Measurements from ENCODE around the gene CPN2. TPM values are rescaled to one million over a fixed set of nuclear protein-coding genes. Genes with fewer than 3 reads are reported as not detected.
A peak's percentile ranks its signal among the peaks of the same experiment; 100 is the strongest.

The CPN2 gene
- total and polyA plus RNA-seq, 2 of the 13 experiments (the other 11 are each of a cell fraction or from before 2014, with no cell fraction given) = 26.7 to 27.7 TPM

DNA sequence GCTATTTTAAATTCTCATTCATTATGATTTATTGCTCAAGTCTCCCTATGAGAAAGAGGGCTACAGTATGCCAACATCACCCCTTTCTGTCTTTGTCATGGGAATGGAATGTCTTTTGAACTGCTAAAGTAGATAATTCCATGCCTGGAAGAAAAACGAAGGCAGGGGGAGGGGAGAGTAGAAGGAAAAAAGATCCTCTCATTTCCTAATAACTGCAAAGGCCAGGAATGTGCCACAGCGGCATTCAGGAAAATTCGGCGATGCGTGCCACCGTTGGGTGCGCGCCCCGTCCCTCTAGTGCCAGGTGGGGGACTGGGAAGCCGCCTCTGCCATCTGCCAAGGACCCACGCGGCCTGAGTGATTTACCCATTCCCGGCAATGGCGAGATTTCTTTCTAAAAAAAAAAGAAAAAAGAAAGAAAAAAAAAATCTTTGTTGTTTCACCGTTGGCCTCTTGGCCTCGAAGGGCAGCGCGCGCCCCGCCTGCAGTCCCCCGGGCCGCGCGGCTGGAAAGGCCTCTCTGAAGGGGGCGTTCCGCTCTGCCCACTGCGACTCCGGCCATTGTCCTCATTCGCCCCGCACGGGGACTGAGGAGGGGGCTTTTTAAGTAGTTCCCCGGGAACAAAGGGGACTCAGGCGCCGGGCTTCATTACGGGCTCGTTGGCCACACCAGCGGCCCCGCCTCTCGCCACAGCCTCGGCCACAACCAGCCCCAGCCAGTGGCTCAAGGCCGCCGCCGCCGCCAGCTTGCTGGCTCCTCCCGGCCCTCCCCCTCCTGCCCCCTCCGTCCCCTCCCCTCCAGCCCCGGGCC lies 54.5 kb downstream of the CPN2 start (continued):
- TF ChIP-seq, protein P1, sequence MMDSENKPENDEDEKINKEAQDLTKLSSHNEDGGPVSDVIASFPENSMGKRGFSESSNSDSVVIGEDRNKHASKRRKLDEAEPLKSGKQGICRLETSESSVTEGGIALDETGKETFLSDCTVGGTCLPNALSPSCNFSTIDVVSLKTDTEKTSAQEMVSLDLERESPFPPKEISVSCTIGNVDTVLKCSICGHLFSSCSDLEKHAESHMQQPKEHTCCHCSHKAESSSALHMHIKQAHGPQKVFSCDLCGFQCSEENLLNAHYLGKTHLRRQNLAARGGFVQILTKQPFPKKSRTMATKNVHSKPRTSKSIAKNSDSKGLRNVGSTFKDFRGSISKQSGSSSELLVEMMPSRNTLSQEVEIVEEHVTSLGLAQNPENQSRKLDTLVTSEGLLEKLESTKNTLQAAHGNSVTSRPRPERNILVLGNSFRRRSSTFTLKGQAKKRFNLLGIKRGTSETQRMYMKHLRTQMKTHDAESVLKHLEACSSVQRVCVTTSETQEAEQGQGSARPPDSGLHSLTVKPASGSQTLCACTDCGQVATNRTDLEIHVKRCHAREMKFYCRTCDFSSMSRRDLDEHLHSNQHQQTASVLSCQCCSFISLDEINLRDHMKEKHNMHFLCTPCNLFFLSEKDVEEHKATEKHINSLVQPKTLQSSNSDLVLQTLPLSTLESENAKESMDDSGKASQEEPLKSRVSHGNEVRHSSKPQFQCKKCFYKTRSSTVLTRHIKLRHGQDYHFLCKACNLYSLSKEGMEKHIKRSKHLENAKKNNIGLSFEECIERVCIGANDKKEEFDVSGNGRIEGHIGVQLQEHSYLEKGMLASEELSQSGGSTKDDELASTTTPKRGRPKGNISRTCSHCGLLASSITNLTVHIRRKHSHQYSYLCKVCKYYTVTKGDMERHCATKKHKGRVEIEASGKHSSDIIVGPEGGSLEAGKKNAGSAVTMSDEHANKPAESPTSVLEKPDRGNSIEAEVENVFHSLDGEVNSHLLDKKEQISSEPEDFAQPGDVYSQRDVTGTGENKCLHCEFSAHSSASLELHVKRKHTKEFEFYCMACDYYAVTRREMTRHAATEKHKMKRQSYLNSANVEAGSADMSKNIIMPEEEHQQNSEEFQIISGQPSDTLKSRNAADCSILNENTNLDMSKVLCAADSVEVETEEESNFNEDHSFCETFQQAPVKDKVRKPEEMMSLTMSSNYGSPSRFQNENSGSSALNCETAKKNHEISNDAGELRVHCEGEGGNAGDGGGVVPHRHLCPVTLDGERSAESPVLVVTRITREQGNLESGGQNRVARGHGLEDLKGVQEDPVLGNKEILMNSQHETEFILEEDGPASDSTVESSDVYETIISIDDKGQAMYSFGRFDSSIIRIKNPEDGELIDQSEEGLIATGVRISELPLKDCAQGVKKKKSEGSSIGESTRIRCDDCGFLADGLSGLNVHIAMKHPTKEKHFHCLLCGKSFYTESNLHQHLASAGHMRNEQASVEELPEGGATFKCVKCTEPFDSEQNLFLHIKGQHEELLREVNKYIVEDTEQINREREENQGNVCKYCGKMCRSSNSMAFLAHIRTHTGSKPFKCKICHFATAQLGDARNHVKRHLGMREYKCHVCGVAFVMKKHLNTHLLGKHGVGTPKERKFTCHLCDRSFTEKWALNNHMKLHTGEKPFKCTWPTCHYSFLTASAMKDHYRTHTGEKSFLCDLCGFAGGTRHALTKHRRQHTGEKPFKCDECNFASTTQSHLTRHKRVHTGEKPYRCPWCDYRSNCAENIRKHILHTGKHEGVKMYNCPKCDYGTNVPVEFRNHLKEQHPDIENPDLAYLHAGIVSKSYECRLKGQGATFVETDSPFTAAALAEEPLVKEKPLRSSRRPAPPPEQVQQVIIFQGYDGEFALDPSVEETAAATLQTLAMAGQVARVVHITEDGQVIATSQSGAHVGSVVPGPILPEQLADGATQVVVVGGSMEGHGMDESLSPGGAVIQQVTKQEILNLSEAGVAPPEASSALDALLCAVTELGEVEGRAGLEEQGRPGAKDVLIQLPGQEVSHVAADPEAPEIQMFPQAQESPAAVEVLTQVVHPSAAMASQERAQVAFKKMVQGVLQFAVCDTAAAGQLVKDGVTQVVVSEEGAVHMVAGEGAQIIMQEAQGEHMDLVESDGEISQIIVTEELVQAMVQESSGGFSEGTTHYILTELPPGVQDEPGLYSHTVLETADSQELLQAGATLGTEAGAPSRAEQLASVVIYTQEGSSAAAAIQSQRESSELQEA (CRISPR knock-in tag; IDR thresholded peaks at IDR 0.05; ENCODE audit: not compliant biosample characterization) = no peak
- TF ChIP-seq KLF11 (CRISPR knock-in tag; IDR thresholded peaks at IDR 0.05) = no peak
- TF ChIP-seq, protein P2, sequence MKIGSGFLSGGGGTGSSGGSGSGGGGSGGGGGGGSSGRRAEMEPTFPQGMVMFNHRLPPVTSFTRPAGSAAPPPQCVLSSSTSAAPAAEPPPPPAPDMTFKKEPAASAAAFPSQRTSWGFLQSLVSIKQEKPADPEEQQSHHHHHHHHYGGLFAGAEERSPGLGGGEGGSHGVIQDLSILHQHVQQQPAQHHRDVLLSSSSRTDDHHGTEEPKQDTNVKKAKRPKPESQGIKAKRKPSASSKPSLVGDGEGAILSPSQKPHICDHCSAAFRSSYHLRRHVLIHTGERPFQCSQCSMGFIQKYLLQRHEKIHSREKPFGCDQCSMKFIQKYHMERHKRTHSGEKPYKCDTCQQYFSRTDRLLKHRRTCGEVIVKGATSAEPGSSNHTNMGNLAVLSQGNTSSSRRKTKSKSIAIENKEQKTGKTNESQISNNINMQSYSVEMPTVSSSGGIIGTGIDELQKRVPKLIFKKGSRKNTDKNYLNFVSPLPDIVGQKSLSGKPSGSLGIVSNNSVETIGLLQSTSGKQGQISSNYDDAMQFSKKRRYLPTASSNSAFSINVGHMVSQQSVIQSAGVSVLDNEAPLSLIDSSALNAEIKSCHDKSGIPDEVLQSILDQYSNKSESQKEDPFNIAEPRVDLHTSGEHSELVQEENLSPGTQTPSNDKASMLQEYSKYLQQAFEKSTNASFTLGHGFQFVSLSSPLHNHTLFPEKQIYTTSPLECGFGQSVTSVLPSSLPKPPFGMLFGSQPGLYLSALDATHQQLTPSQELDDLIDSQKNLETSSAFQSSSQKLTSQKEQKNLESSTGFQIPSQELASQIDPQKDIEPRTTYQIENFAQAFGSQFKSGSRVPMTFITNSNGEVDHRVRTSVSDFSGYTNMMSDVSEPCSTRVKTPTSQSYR (CRISPR knock-in tag; IDR thresholded peaks at IDR 0.05; ENCODE audit: borderline replicate concordance) = 0 out of 2 replicates have a peak, but pooled peaks have one; percentile 18
- TF ChIP-seq CBX2 (IDR thresholded peaks at IDR 0.05; ENCODE audit: low read depth, low read length) = no peak
- TF ChIP-seq CBX2 (CRISPR knock-in tag; IDR thresholded peaks at IDR 0.05; ENCODE audit: low read depth) = no peak
- no peak for TF ChIP-seq KMT2B (CRISPR knock-in tag; IDR thresholded peaks at IDR 0.05)
- TF ChIP-seq XRCC5 (optimal IDR thresholded peaks at IDR 0.05; ENCODE audit: low read length) = no peak
- TF ChIP-seq ZNF451 (CRISPR knock-in tag; IDR thresholded peaks at IDR 0.05) = no peak
- TF ChIP-seq AHR (CRISPR knock-in tag; IDR thresholded peaks at IDR 0.05) = no peak
- TF ChIP-seq, protein P3, sequence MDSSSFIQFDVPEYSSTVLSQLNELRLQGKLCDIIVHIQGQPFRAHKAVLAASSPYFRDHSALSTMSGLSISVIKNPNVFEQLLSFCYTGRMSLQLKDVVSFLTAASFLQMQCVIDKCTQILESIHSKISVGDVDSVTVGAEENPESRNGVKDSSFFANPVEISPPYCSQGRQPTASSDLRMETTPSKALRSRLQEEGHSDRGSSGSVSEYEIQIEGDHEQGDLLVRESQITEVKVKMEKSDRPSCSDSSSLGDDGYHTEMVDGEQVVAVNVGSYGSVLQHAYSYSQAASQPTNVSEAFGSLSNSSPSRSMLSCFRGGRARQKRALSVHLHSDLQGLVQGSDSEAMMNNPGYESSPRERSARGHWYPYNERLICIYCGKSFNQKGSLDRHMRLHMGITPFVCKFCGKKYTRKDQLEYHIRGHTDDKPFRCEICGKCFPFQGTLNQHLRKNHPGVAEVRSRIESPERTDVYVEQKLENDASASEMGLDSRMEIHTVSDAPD (CRISPR knock-in tag; IDR thresholded peaks at IDR 0.05) = no peak
